ENCODE results near the gene GJA9. TPM values are rescaled to one million over a fixed set of nuclear protein-coding genes. Genes with fewer than 3 reads are reported as not detected.

GJA9 gene
- total and polyA plus RNA-seq, 2 of the 4 experiments (the other 2 are of a cell fraction): not detected

DNA sequence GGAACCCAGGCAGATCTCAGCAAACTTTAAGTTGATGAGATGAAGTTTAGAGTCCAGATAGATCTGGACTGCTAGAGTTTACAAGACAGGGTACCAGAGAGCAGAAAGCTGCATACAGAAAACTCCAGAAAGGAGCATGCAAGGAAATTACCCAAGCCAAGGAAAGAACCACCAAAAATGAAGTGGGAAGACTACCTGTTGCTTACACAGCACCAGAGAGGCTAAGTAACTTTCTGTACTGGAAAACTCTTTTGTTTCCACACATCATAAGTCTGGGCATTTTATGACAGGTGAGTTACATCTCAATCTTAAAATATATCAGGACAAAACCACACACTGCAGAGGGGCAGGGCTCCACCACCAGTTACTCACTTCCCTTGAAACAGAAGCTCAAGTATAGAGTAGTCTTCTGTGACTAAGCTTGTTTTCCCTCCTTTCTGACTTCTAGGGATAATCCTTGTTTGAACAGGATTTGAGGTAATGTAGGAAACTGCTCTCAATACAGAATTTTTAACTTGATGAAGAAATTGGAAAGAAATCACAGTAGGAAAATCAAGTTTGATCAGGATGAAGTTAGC is 17.4 kb upstream of the GJA9 start:
- no peak overlapping the region for H3K56ac ChIP-seq (ENCODE audit: extremely low read depth, insufficient read depth, low read length)
- intact Hi-C loops (cut with micrococcal nuclease): no loop called here
- no peak overlapping the region for H3K23ac ChIP-seq (ENCODE audit: low read depth, low read length)
- no peak overlapping the region for H2AK9ac ChIP-seq (replicated peaks; ENCODE audit: low read depth, low read length, poor library complexity)
- in situ Hi-C loops (cut with MboI; ENCODE audit: low sequenced_read_pairs): no loop called here
- no peak for TF ChIP-seq POLR2A (IDR thresholded peaks at IDR 0.05; ENCODE audit: low read depth, low read length)
- no peak overlapping the region for H2AFZ ChIP-seq (replicated peaks; ENCODE audit: low read length, poor library complexity)
- ChIA-PET POLR2A (ENCODE audit: unreplicated experiment) (interaction anchor here (0.7 kb wide), 1 partner anchor 17 kb away, joined by 4 read pairs; no protein-coding TSS in a partner anchor), CTCF (no interaction called here)
- no peak overlapping the region for H3K4ac ChIP-seq (ENCODE audit: low read depth, low read length)
- no peak overlapping the region for H3K4me2 ChIP-seq (ENCODE audit: low read depth, low read length)
- H3K79me1 ChIP-seq (ENCODE audit: low read depth in 1 of 2, low read length in 2 of 2): no peaks in the 10 kb centered on the region
- no peak overlapping the region for H2BK20ac ChIP-seq (ENCODE audit: low read depth, low read length)
- H3K14ac ChIP-seq (replicated peaks; ENCODE audit: low read depth, low read length): no peak overlapping the region
- H4K91ac ChIP-seq (ENCODE audit: insufficient read depth, low read depth, low read length): no peak overlapping the region
- H2BK5ac ChIP-seq (ENCODE audit: low read depth, low read length, poor library complexity, severe bottlenecking): no peak overlapping the region
- H3K9ac ChIP-seq (ENCODE audit: low read depth, low read length): no peak overlapping the region
- H3K36me3 ChIP-seq (ENCODE audit: control insufficient read depth, insufficient read depth, low read length): no peaks in the 10 kb centered on the region
- no peak overlapping the region for H3K27ac ChIP-seq (ENCODE audit: insufficient read depth, low read length)
- H4K8ac ChIP-seq (ENCODE audit: low read depth in 2 of 2, low read length in 2 of 2): no peak overlapping the region
- no peaks in the 10 kb centered on the region for H4K20me1 ChIP-seq (ENCODE audit: insufficient read depth, low read length)
- H2BK120ac ChIP-seq (ENCODE audit: low read depth, low read length): no peak overlapping the region
- peak; percentile 44; the same call in 1 of the 2 replicates for ATAC-seq (ENCODE audit: low read depth)
- no peaks in the 10 kb centered on the region for H3K9me3 ChIP-seq (ENCODE audit: control insufficient read depth, insufficient read depth, low read length)
- dilution Hi-C loops (cut with HindIII; ENCODE audit: low sequenced_read_pairs, unreplicated experiment): no loop called here
- no peaks in the 10 kb centered on the region for H3K4me1 ChIP-seq (ENCODE audit: control insufficient read depth, insufficient read depth, low read length)
- H2AK5ac ChIP-seq (ENCODE audit: low read depth, low read length): no peak overlapping the region
- no TSS peak for BruUV-seq (replicated peaks)
- DNase-seq: peak; percentile 12
- no peaks in the 10 kb centered on the region for H3K9me1 ChIP-seq (ENCODE audit: insufficient read depth, low read length)
- H3K27me3 ChIP-seq (ENCODE audit: control insufficient read depth, insufficient read depth, low read length): no peaks in the 10 kb centered on the region
- no peak overlapping the region for H3K18ac ChIP-seq (ENCODE audit: low read depth, low read length)
- no peak overlapping the region for H3K4me3 ChIP-seq (ENCODE audit: insufficient read depth, low read depth, low read length)
- no peak overlapping the region for H4K5ac ChIP-seq (ENCODE audit: low read depth, low read length)
- H2BK15ac ChIP-seq (ENCODE audit: low read depth, low read length): no peak overlapping the region
